Keratinocyte (primary cell): ENCODE measurements around the gene VPS35L. TPM values are rescaled to one million over a fixed set of nuclear protein-coding genes. Genes with fewer than 3 reads are reported as not detected.

Experiments used
- DNase-seq: peaks from one replicate; pipeline ENCODE4 v3.0.0-alpha.2; 2011; ENCODE audit warnings: low read depth, missing footprints, low spot score
- FAIRE-seq: peaks from 2 replicates; lab custom pipeline; 2011; peaks lifted over from hg19 to GRCh38; lab: Jason Lieb, UNC
- H2AFZ ChIP-seq: 2 replicates; pipeline ENCODE4 v1.6.0; 2012; ENCODE audit warnings: low read length, control low read depth, inconsistent platforms; ENCODE audit not compliant: control insufficient read depth
- H3K27ac ChIP-seq: 2 replicates; pipeline ENCODE4 v1.5.1; 2011; ENCODE audit warnings: low read length; ENCODE audit not compliant: control insufficient read depth, insufficient read depth
- H3K27me3 ChIP-seq: 3 replicates; pipeline ENCODE4 v1.6.0; 2011; ENCODE audit warnings: low read length; ENCODE audit not compliant: control insufficient read depth, insufficient read depth; ENCODE audit errors: extremely low read depth
- H3K36me3 ChIP-seq, 2 experiments: 2 replicates in 1 of 2; 3 replicates in 1 of 2; pipeline ENCODE4 v1.5.1; 2011; ENCODE audit warnings: low read length in 2 of 2, mild to moderate bottlenecking in 1 of 2; ENCODE audit not compliant: control insufficient read depth in 2 of 2, insufficient read depth in 2 of 2; ENCODE audit errors: extremely low read depth in 1 of 2
- H3K4me1 ChIP-seq: 3 replicates; pipeline ENCODE4 v1.5.1; 2011; ENCODE audit warnings: low read length; ENCODE audit not compliant: control insufficient read depth, insufficient read depth; ENCODE audit errors: extremely low read depth
- H3K4me2 ChIP-seq: 3 replicates; pipeline ENCODE4 v1.6.0; 2011; ENCODE audit warnings: low read depth, low read length; ENCODE audit not compliant: control insufficient read depth, insufficient read depth; ENCODE audit errors: extremely low read depth
- H3K4me3 ChIP-seq, 3 experiments: fragments of 200-600 bp in 1 of 3; sonication (generic) in 1 of 3; 2 replicates in 2 of 3; 3 replicates in 1 of 3; pipeline ENCODE4 v1.5.1; 2011 to 2016; ENCODE audit warnings: low read length in 3 of 3, mild to moderate bottlenecking in 3 of 3, control low read depth in 2 of 3, inconsistent platforms in 1 of 3, low read depth in 1 of 3, mixed read lengths in 1 of 3, mixed run types in 1 of 3, moderate library complexity in 1 of 3; ENCODE audit not compliant: control insufficient read depth in 2 of 3, insufficient read depth in 2 of 3; ENCODE audit errors: extremely low read depth in 1 of 3
- H3K79me2 ChIP-seq: 2 replicates; pipeline ENCODE4 v1.6.0; 2012; ENCODE audit warnings: low read length; ENCODE audit not compliant: control insufficient read depth, insufficient read depth
- H3K9ac ChIP-seq: 3 replicates; pipeline ENCODE4 v1.6.0; 2011; ENCODE audit warnings: low read length; ENCODE audit not compliant: control insufficient read depth, insufficient read depth; ENCODE audit errors: extremely low read depth
- H3K9me1 ChIP-seq: 3 replicates; pipeline ENCODE4 v1.6.0; 2011; ENCODE audit warnings: low read length; ENCODE audit not compliant: control insufficient read depth, insufficient read depth; ENCODE audit errors: extremely low read depth
- H3K9me3 ChIP-seq: 2 replicates; pipeline ENCODE4 v1.5.1; 2012; ENCODE audit warnings: low read depth, low read length; ENCODE audit not compliant: control insufficient read depth
- H4K20me1 ChIP-seq: 3 replicates; pipeline ENCODE4 v1.6.0; 2011; ENCODE audit warnings: low read length; ENCODE audit not compliant: control insufficient read depth, insufficient read depth; ENCODE audit errors: extremely low read depth
- EZH2 ChIP-seq: IDR thresholded peaks from one replicate; pipeline ENCODE4 v1.6.1; 2012; ENCODE audit warnings: inconsistent platforms, mild to moderate bottlenecking, low read length, moderate library complexity
- dilution Hi-C: fragments of 300-500 bp; cut with MboI; formaldehyde crosslinking; loops from one replicate; pipeline ENCODE4 v1.7.0; 2020; ENCODE audit warnings: low sequenced_read_pairs; ENCODE audit not compliant: extremely low pct_ligation_motif_present
- polyA plus RNA-seq, 5 experiments: library from polyadenylated mRNA; depleted of rRNA in 3 of 5; stranded (reverse) in 3 of 5; stranded (forward) in 1 of 5; unstranded in 1 of 5; fragments of >200 nt; gene quantifications; 1 replicate in 1 of 5; 2 replicates in 3 of 5; 3 replicates in 1 of 5; pipeline versions ENCODE4 v1.2.1 to v1.2.3, GENCODE V29; 2011 to 2012; ENCODE audit warnings: missing spikeins in 2 of 5, low read depth in 1 of 5, low replicate concordance in 1 of 5
- TF ChIP-seq, protein P1 (sequence below), 3 experiments: IDR thresholded peaks in 1 of 3; conservative IDR thresholded peaks in 1 of 3; optimal IDR thresholded peaks in 1 of 3; 2 replicates in 2 of 3; 3 replicates in 1 of 3; pipeline versions ENCODE3 to v1.5.1; 2011; ENCODE audit warnings: low read length in 3 of 3, mild to moderate bottlenecking in 3 of 3, moderate library complexity in 2 of 3, control low read depth in 1 of 3, inconsistent platforms in 1 of 3; ENCODE audit not compliant: insufficient read depth in 2 of 3; ENCODE audit errors: extremely low read depth in 1 of 3

Gene VPS35L
- polyA plus RNA-seq, 1 donor (not counting 4 experiments of a cell fraction or from before 2014, with no cell fraction given) = 22.1 TPM

DNA sequence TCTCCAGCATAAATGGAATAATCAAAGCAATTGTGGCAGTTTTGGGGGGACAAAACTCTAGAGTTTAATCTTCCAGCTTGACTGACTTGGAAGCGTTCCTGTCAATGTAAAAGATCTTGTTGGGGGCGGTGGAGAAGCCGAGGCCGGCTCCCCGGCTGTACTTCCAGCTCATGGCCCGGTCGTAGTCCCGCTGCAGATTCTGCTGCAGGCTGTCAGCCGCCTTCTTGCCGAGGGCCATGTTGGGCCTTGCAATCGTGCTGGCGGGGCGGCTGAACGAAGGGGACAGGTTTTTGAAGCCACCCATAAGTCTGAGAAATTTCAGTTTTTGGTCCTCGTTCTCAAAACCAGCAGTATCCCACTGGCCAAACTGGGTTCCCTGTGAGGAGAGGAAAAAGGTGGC is 151.3 kb downstream of the VPS35L start:
- H3K27me3 ChIP-seq = no peaks in the 10 kb centered on the region
- H3K4me2 ChIP-seq = no peak overlapping the region
- peaks cover 10% of the 10 kb centered on the region for H3K4me1 ChIP-seq
- H3K9me1 ChIP-seq = no peaks in the 10 kb centered on the region
- no peak overlapping the region for H2AFZ ChIP-seq
- H3K27ac ChIP-seq = no peak overlapping the region
- dilution Hi-C loops = no loop called here
- H3K9ac ChIP-seq = no peak overlapping the region
- no peak for DNase-seq
- peaks cover 2% of the 10 kb centered on the region for H3K9me3 ChIP-seq
- peaks cover 20 to 25% of the 10 kb centered on the region in 2 experiments for H3K36me3 ChIP-seq
- H4K20me1 ChIP-seq = no peaks in the 10 kb centered on the region
- peaks cover 3% of the 10 kb centered on the region for H3K79me2 ChIP-seq
- FAIRE-seq = no peak
- no peak overlapping the region for H3K4me3 ChIP-seq
- no peak for TF ChIP-seq EZH2
- TF ChIP-seq, protein P1, sequence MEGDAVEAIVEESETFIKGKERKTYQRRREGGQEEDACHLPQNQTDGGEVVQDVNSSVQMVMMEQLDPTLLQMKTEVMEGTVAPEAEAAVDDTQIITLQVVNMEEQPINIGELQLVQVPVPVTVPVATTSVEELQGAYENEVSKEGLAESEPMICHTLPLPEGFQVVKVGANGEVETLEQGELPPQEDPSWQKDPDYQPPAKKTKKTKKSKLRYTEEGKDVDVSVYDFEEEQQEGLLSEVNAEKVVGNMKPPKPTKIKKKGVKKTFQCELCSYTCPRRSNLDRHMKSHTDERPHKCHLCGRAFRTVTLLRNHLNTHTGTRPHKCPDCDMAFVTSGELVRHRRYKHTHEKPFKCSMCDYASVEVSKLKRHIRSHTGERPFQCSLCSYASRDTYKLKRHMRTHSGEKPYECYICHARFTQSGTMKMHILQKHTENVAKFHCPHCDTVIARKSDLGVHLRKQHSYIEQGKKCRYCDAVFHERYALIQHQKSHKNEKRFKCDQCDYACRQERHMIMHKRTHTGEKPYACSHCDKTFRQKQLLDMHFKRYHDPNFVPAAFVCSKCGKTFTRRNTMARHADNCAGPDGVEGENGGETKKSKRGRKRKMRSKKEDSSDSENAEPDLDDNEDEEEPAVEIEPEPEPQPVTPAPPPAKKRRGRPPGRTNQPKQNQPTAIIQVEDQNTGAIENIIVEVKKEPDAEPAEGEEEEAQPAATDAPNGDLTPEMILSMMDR (optimal IDR thresholded peaks at IDR 0.05 in 1 of 3, IDR thresholded peaks at IDR 0.05 in 1 of 3, conservative IDR thresholded peaks at IDR 0.05 in 1 of 3; ENCODE audit: extremely low read depth in 1 of 3, insufficient read depth in 2 of 3, low read length in 3 of 3) = no peak

DNA sequence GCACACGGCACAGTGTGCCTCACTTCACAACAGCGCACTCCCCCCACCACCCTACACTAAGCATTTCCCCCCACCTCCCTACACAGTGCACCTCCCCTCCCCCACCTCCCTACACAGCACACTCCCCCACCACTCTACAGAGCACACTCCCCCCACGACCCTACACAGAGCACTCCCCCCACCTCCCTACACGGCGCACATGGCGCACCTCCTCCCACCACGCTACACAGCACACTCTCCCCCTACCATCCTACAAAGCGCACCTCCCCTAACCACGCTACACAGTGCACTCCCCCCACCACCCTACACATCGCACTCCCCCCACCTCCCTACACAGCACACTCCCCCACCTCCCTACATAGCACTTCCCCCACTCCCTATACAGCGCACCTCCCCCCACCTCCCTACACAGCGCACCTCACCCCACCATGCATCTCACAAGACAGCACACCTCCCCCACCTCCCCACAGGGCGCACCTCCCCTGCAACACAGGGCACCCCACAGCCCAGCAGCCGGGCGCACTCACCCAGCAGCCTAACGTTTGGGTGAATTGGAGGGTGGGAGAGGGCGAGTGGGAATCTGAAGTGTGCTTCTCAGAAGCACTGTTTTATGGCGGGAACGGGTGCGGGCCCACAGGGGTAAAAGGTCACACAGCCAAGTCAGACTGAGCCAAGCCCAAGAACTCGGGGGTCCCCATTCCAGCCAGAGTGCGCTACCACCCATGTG is 152.2 kb downstream of the VPS35L start:
- Histone ChIP-seq H3K79me2 (peaks cover 11% of the 10 kb centered on the region), H3K4me3 (no peak overlapping the region), H3K4me2 (no peak overlapping the region), H3K9me1 (no peaks in the 10 kb centered on the region), H3K4me1 (peaks cover 10% of the 10 kb centered on the region), H3K27ac (no peak overlapping the region), H3K9ac (no peak overlapping the region), H3K9me3 (peaks cover 2% of the 10 kb centered on the region), H2AFZ (no peak overlapping the region), H4K20me1 (no peaks in the 10 kb centered on the region), H3K36me3 (peaks cover 25 to 28% of the 10 kb centered on the region in 2 experiments), H3K27me3 (no peaks in the 10 kb centered on the region)
- no peak for TF ChIP-seq EZH2
- TF ChIP-seq, protein P1 (optimal IDR thresholded peaks at IDR 0.05 in 1 of 3, IDR thresholded peaks at IDR 0.05 in 1 of 3, conservative IDR thresholded peaks at IDR 0.05 in 1 of 3; ENCODE audit: extremely low read depth in 1 of 3, insufficient read depth in 2 of 3, low read length in 3 of 3) = no peak
- dilution Hi-C loops = no loop called here
- no peak for DNase-seq
- no peak for FAIRE-seq
